Stimulated activated naive CD8-positive, alpha-beta T cell treated with anti-CD3 and anti-CD28 coated beads, Interleukin-15, Interleukin-2, amounts not matched to agents 100 ng/mL and 50 ng/mL, for 24 hours (primary cell): ENCODE results near the gene LAT.
"Not testable (repeated sequence)": the region's sequence is repeated elsewhere in the genome, so short reads cannot be mapped to it uniquely, and the experiment has no call there.

Source experiments
- H3K27ac Mint-ChIP-seq: one replicate; pipeline ENCODE4 v1.8.0; 2021; ENCODE audit warnings: mild to moderate bottlenecking, mixed read lengths
- H3K27me3 Mint-ChIP-seq: one replicate; pipeline ENCODE4 v1.8.0; 2021; ENCODE audit warnings: mixed read lengths
- H3K36me3 Mint-ChIP-seq: one replicate; pipeline ENCODE4 v1.8.0; 2021; ENCODE audit warnings: low read depth, mixed read lengths
- H3K4me1 Mint-ChIP-seq: one replicate; pipeline ENCODE4 v1.8.0; 2021; ENCODE audit warnings: low read depth, mixed read lengths
- H3K4me3 Mint-ChIP-seq: one replicate; pipeline ENCODE4 v1.8.0; 2021; ENCODE audit warnings: mild to moderate bottlenecking, mixed read lengths
- H3K9me3 Mint-ChIP-seq: one replicate; pipeline ENCODE4 v1.8.0; 2021; ENCODE audit warnings: mixed read lengths

The LAT gene, protein sequence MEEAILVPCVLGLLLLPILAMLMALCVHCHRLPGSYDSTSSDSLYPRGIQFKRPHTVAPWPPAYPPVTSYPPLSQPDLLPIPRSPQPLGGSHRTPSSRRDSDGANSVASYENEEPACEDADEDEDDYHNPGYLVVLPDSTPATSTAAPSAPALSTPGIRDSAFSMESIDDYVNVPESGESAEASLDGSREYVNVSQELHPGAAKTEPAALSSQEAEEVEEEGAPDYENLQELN

DNA sequence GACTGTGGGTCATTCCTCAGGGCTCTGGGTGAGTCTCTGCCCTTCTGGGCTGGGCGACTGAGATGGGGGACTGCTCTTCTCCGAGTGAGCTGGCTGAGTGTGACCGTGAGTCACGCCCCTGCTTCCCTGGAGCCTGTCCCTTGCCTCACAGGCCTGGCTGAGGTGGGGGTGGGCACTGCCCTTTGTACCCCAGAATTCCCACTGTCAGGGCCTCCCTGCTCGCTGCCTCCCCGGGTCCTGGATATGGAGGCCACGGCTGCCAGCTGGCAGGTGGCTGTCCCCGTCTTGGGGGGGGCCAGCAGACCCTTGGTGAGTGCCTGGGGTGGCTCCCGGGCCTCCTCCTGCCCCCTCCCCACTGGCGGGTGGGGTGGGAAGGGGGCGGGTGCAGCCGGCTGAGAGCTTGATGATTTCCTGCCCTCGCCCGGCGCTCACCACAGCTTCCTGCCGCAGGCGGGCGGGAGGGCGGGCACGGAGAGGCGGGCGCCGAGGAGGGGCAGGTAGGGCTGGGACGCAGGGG is at the start of gene LAT:
TSS of gene LAT (plus strand) at position 434 of the 517 bp plus-strand sequence. CDS start 366 bp downstream, outside the sequence.
- Mint-ChIP-seq H3K9me3 (peaks cover 4% of the 10 kb centered on the region), H3K4me1 (peaks cover 47% of the 10 kb centered on the region), H3K27ac (peak within 1 kb of the TSS; percentile 96), H3K27me3 (no peaks in the 10 kb centered on the region), H3K4me3 (peak within 1 kb of the TSS; percentile 90), H3K36me3 (peaks cover 64% of the 10 kb centered on the region)

DNA sequence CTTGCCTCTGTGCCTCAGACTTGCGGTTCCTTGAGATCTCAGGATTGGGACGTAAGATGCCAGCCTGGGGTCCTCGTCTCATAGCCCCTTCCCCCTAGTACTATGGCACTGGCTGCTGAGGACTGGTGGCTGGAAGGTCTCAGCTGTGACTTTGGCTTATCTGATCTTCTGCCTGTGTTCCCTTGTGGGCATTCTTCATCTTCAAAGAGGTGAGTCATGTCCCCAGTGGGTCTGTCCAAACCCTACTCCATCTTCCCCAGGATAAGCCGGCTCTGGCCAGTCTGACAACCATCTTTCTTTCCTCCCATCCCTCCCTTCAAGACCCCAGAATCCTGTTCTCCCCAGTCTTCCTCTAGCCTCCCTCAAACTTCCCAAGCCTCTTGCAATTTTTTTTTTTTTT is 49.5 kb upstream of the LAT start:
- peak overlapping the region; percentile 41 for H3K27ac Mint-ChIP-seq
- H3K9me3 Mint-ChIP-seq, result no peaks in the 10 kb centered on the region
- H3K36me3 Mint-ChIP-seq, result peaks cover 4% of the 10 kb centered on the region
- H3K4me1 Mint-ChIP-seq, result peaks cover 43% of the 10 kb centered on the region
- H3K27me3 Mint-ChIP-seq, result no peaks in the 10 kb centered on the region
- no peak overlapping the region for H3K4me3 Mint-ChIP-seq

DNA sequence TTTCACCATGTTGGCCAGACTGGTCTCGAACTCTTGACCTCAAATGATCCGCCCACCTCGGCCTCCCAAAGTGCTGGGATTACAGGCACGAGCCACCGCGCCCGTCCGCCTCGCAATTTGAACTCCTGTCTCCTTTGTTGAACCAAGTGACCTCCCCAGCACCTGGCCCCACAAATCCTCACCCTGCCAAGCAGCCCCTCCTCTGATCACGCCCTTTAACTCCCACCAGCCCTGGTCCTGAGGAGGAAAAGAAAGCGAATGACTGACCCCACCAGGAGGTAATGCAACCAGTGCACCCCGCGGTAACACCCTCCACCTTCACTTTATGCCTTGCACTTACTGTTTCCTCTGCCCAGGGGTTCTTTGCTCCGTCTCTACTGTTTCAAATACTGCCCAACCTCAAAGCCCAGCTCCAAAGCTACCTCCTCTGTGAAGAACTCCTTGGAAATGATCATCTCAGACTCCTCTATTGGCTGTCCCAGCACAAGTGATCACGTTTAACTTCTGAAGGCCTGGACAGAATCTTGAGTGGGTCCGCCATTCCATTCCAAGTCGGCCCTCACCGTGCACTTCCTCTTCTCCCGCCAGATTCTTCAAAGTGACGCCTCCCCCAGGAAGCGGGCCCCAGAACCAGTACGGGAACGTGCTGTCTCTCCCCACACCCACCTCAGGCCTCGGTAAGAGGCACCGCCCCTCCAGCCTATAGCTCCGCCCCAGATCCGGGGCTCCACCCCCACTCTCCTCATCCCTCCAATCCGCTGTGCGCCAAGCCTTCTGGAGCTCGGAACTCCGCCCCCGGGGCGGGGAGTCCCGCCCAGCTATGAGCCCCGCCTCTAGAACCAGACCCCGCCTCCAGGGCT is 48.7 kb upstream of the LAT start:
- Mint-ChIP-seq H3K4me1 (peaks cover 35% of the 10 kb centered on the region), H3K27me3 (no peaks in the 10 kb centered on the region), H3K36me3 (peaks cover 4% of the 10 kb centered on the region), H3K27ac (peak overlapping the region; percentile 32), H3K4me3 (peak overlapping the region; percentile 76), H3K9me3 (no peaks in the 10 kb centered on the region)

DNA sequence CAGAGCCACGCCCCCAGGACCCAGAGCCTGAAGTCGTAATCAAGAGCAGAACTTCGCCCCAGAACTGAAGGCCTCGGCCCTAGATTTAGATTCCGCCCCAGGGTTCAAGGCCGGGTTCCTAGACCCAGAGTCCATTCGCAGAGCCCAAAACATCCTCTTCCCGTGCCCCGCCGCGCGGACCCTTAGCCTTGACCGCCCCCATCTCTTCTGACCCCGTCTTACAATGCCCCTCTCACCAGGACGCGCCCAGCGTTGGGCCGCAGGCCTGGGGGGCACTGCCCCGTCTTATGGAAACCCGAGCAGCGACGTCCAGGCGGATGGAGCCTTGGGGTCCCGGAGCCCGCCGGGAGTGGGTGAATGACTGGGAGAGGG is 48.1 kb upstream of the LAT start:
- H3K36me3 Mint-ChIP-seq, result peaks cover 4% of the 10 kb centered on the region
- H3K27me3 Mint-ChIP-seq, result no peaks in the 10 kb centered on the region
- peak overlapping the region; percentile 76 for H3K4me3 Mint-ChIP-seq
- no peak overlapping the region for H3K27ac Mint-ChIP-seq
- no peaks in the 10 kb centered on the region for H3K9me3 Mint-ChIP-seq
- H3K4me1 Mint-ChIP-seq, result peaks cover 29% of the 10 kb centered on the region

DNA sequence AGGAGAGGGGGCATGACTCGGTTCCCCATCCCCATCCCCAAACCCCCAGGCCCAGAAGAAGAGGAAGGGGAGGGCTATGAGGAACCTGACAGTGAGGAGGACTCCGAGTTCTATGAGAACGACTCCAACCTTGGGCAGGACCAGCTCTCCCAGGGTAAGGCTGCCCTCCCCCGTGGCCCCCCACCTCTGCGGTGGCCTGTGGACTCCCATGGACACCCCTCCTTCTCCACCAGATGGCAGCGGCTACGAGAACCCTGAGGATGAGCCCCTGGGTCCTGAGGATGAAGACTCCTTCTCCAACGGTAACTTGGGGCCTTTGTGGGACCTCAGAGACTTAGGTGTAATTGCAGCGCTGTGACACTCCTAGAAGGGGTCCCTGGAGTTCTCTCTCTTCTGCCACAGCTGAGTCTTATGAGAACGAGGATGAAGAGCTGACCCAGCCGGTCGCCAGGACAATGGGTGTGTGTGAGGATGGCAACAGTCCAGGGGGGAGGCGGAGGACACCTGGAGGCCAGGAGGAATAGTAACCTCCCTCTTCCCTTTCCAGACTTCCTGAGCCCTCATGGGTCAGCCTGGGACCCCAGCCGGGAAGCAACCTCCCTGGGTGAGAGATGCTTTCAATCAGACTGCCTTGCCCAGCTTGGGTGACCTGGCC is 47.5 kb upstream of the LAT start:
- Mint-ChIP-seq H3K4me1 (peaks cover 26% of the 10 kb centered on the region), H3K9me3 (no peaks in the 10 kb centered on the region), H3K36me3 (peaks cover 4% of the 10 kb centered on the region), H3K27ac (no peak overlapping the region), H3K27me3 (no peaks in the 10 kb centered on the region), H3K4me3 (no peak overlapping the region)

DNA sequence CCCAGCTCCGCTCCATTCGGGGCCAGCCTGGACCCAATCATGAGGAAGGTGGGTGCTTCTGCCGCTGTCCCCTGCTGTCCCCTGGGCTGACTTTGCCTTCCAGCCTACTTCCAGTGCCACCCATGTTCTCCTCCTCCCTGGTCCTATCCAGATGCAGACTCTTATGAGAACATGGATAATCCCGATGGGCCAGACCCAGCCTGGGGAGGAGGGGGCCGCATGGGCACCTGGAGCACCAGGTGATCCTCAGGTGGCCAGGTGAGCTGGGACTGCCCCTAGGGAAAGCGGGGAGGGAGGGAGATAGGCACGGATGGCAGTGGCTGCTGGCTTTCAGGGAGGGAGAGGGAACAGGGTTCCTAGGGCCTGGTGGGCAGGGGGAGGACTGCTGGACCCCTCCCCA is 46.1 kb upstream of the LAT start:
- H3K36me3 Mint-ChIP-seq, result peaks cover 4% of the 10 kb centered on the region
- H3K27ac Mint-ChIP-seq, result no peak overlapping the region
- no peaks in the 10 kb centered on the region for H3K27me3 Mint-ChIP-seq
- no peaks in the 10 kb centered on the region for H3K9me3 Mint-ChIP-seq
- peaks cover 23% of the 10 kb centered on the region for H3K4me1 Mint-ChIP-seq
- no peak overlapping the region for H3K4me3 Mint-ChIP-seq

DNA sequence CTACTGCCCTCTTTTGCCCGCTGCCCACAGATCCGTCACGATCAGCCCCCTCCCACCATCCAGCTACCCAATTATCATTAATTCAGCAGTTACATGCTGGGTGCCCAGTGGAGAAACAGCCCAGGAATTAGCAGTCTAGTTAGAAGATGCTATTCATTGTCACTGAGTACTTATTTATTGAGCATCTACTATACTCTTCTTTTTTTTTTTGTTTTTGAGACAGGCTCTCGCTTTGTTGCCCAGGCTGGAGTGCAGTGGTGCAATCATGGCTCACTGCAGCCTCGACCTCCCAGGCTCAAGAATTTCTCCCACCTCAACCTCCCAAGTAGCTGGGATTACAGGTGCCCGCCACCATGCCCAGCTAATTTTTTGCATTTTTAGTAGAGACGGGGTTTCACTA is 45.0 kb upstream of the LAT start:
- not testable (repeated sequence) for H3K27ac Mint-ChIP-seq, H3K9me3 Mint-ChIP-seq, H3K36me3 Mint-ChIP-seq, H3K4me3 Mint-ChIP-seq, H3K27me3 Mint-ChIP-seq
- H3K4me1 Mint-ChIP-seq, result peaks cover 16% of the 10 kb centered on the region

DNA sequence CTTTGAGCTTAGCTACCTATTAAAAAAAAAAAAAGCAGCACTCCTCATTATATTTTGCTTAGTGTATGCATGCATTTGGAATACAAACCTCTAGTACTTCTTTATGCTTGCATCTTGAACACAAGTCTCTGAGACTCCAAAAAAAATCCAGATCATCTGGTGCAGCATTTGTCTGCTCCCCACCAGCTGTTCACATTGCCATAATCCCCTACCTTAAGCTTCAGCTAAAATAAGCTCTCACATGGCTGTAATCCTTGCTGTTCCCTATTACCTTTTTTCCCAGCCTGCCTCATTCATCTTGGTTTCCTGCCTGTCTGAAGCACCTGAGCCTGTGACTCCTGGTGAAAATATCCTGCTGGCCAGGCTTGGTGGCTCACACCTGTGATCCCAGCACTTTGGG is 41.6 kb upstream of the LAT start:
- no peak overlapping the region for H3K27ac Mint-ChIP-seq
- no peaks in the 10 kb centered on the region for H3K27me3 Mint-ChIP-seq
- no peaks in the 10 kb centered on the region for H3K36me3 Mint-ChIP-seq
- peaks cover 10% of the 10 kb centered on the region for H3K4me1 Mint-ChIP-seq
- no peaks in the 10 kb centered on the region for H3K9me3 Mint-ChIP-seq
- no peak overlapping the region for H3K4me3 Mint-ChIP-seq

DNA sequence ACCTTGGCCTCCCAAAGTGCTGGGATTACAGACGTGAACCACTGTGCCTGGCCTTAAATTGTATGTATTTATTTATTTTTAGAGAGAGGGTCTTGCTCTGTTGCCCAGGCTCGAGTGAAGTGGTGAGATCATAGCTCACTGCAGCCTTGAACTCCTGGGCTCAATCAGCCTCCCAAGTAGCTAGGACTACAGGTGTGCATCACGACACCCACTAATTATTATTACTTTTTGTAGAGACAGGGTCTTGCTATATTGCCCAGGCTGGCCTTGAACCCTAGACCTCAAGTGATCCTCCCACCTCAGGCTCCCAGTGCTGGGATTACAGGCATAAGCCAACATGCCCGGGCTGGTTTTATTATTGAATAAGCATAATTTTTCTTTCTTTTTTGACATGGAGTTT is 38.2 kb upstream of the LAT start:
- H3K27ac Mint-ChIP-seq, result no peak overlapping the region
- H3K9me3 Mint-ChIP-seq, result no peaks in the 10 kb centered on the region
- H3K36me3 Mint-ChIP-seq, result peaks cover 3% of the 10 kb centered on the region
- H3K4me3 Mint-ChIP-seq, result no peak overlapping the region
- no peaks in the 10 kb centered on the region for H3K27me3 Mint-ChIP-seq
- H3K4me1 Mint-ChIP-seq, result peaks cover 18% of the 10 kb centered on the region

DNA sequence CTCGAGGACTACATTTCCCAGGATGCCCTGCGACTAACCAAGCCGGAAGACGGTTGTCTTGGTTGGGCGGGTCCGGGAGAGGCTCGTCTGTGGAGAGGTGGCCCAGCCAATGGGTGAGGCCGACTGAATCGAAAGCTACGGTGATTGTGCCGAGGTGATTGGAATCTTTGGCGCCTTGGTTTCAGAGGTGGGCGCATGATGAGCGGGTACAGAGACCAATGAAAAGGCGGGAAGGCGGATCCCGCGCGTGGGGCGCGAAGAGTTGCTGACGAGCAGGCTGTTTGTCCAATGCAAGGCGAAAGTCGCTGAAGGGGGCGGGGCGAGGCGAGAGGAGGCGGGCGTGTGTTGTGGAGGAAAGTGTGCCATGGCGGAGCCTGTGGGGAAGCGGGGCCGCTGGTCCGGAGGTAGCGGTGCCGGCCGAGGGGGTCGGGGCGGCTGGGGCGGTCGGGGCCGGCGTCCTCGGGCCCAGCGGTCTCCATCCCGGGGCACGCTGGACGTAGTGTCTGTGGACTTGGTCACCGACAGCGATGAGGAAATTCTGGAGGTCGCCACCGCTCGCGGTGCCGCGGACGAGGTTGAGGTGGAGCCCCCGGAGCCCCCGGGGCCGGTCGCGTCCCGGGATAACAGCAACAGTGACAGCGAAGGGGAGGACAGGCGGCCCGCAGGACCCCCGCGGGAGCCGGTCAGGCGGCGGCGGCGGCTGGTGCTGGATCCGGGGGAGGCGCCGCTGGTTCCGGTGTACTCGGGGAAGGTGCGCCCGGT is 34.0 kb upstream of the LAT start, which contains the start of gene NFATC2IP:
TSS of gene NFATC2IP (plus strand) at position 290 of the 762 bp plus-strand sequence. CDS start at position 365, 75 bp downstream.
- Mint-ChIP-seq H3K36me3 (peaks cover 36% of the 10 kb centered on the region), H3K27ac (peak within 1 kb of the TSS; percentile 93), H3K4me3 (peak within 1 kb of the TSS; percentile 95), H3K27me3 (no peaks in the 10 kb centered on the region), H3K9me3 (no peaks in the 10 kb centered on the region), H3K4me1 (peaks cover 28% of the 10 kb centered on the region)

DNA sequence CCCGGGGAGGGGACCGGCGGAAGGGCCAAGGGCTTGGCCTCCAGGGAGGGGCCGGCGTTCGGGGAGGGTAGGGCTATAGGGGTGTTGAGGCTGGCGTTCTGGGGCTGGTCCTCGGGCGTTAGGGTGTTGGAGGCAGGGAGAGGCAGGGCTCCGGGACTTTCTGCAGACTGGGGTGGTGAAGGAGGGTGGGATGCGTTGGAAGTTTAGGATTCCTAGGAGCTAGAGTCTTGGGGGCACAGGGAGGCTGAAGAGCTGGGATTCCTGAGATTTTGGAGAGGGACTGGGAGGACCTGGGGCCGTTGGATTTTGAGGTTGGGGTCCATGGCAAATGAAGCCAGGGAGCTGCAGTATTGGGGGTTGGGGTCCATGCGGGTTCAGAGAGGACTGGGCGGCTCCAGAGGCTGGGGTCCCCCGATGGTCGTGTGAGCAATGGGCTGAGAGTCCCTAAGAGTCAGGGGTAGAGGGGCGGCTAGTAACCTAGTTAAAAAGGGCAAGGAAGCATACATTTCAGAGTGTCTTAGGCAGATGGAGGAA is 33.4 kb upstream of the LAT start:
- Mint-ChIP-seq H3K36me3 (peaks cover 41% of the 10 kb centered on the region), H3K27me3 (no peaks in the 10 kb centered on the region), H3K4me1 (peaks cover 26% of the 10 kb centered on the region)

DNA sequence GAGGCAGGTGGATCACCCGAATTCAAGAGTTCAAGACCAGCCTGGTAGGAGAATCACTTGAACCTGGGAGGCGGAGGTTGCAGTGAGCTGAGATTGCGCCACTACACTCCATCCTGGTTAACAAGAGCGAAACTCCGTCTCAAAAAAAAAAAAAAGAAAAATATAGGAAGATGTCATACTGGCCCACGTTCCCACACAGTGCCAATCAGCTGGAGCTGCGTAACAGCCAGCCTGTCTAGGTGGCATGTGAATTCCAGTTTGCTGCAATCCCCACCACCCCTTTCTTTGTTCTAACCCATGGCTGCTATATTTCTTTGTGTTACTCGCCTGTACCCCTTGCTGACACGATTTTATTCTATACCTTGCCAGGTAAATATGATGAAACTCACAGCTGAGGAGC is 26.6 kb upstream of the LAT start:
- Mint-ChIP-seq H3K27ac (no peak overlapping the region), H3K9me3 (no peaks in the 10 kb centered on the region), H3K4me3 (no peak overlapping the region), H3K4me1 (peaks cover 3% of the 10 kb centered on the region), H3K36me3 (peaks cover 68% of the 10 kb centered on the region), H3K27me3 (no peaks in the 10 kb centered on the region)

More for the DNA sequence above, 33.4 kb upstream of the LAT start:
- H3K4me3 Mint-ChIP-seq, result peak overlapping the region; percentile 95
- peak overlapping the region; percentile 93 for H3K27ac Mint-ChIP-seq
- no peaks in the 10 kb centered on the region for H3K9me3 Mint-ChIP-seq

DNA sequence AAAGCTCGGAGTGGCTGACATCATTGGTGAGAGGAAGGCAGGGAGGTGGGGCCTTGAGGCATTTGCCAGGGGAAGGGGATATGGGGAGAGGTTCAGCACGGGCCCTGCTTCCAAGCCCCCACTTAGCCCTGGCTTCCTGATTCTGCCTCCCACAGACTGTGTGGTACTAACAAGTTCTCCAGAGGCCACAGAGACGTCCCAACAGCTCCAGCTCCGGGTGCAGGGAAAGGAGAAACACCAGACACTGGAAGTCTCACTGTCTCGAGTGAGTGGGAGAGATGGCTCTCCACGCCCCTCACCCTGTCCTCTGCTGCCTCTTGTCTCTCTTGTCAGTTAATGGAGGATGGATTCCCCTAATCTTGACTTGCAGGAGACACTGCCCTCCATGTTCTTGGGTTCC is 26.0 kb upstream of the LAT start:
- Mint-ChIP-seq H3K27me3 (no peaks in the 10 kb centered on the region), H3K9me3 (no peaks in the 10 kb centered on the region), H3K36me3 (peaks cover 67% of the 10 kb centered on the region), H3K27ac (no peak overlapping the region), H3K4me3 (no peak overlapping the region), H3K4me1 (no peaks in the 10 kb centered on the region)

DNA sequence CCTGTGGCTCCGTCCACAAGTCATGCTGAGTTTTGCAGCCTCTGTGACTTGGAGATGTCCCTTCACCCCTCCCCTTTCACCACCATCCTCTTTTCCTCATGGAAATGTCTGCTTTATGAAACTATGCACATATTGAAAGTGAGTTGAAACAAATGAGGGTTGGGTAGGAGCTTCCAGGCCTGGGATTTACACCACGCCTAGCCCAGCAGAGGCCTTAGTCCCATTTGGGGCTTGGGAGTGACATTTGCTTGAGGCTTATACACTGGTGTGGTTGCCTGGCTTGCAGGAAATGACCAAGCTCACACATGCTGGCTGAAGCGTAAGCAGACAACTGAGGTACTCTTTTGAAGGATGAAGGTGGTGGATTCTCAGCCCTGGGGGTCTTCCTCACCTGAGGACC is 20.8 kb upstream of the LAT start:
- no peak overlapping the region for H3K4me3 Mint-ChIP-seq
- no peaks in the 10 kb centered on the region for H3K4me1 Mint-ChIP-seq
- H3K9me3 Mint-ChIP-seq, result no peaks in the 10 kb centered on the region
- H3K27me3 Mint-ChIP-seq, result no peaks in the 10 kb centered on the region
- no peak overlapping the region for H3K27ac Mint-ChIP-seq
- peaks cover 57% of the 10 kb centered on the region for H3K36me3 Mint-ChIP-seq
